H9 (cell line): Measurements from ENCODE around the gene SMLR1. TPM values are rescaled to one million over a fixed set of nuclear protein-coding genes. Genes with fewer than 3 reads are reported as not detected.
A peak's percentile ranks its signal among the peaks of the same experiment; 100 is the strongest.

ENCODE experiments used
- DNase-seq: peaks from one replicate; pipeline ENCODE4 v3.0.0-alpha.2; 2017
- H2AFZ ChIP-seq: one replicate; pipeline ENCODE4 v1.6.1; 2013; ENCODE audit warnings: mild to moderate bottlenecking, low read length, control low read depth, moderate library complexity
- H2AK5ac ChIP-seq: 2 replicates; pipeline ENCODE4 v1.6.1; 2013; ENCODE audit warnings: low read length, control low read depth, mixed read lengths; ENCODE audit not compliant: insufficient read length
- H2BK120ac ChIP-seq: one replicate; pipeline ENCODE4 v1.6.1; 2013; ENCODE audit warnings: low read depth, mild to moderate bottlenecking, low read length, control low read depth, inconsistent platforms; ENCODE audit not compliant: poor library complexity, severe bottlenecking
- H2BK12ac ChIP-seq: 2 replicates; pipeline ENCODE4 v1.6.1; 2013; ENCODE audit warnings: low read length, control low read depth, mixed read lengths, low read depth; ENCODE audit not compliant: insufficient read length
- H2BK15ac ChIP-seq: 2 replicates; pipeline ENCODE4 v1.6.1; 2013; ENCODE audit warnings: low read depth, low read length, control low read depth
- H2BK20ac ChIP-seq: one replicate; pipeline ENCODE4 v1.6.1; 2013; ENCODE audit warnings: low read depth, mild to moderate bottlenecking, low read length, control low read depth, inconsistent platforms; ENCODE audit not compliant: poor library complexity, severe bottlenecking
- H2BK5ac ChIP-seq: 2 replicates; pipeline ENCODE4 v1.6.1; 2013; ENCODE audit warnings: low read length, control low read depth, mixed read lengths; ENCODE audit not compliant: insufficient read length
- H3K14ac ChIP-seq: 2 replicates; pipeline ENCODE4 v1.6.1; 2013; ENCODE audit warnings: low read length, control low read depth; ENCODE audit not compliant: insufficient read depth
- H3K18ac ChIP-seq: 2 replicates; pipeline ENCODE4 v1.6.1; 2013; ENCODE audit warnings: low read depth, mild to moderate bottlenecking, mixed read lengths, low read length, control low read depth; ENCODE audit not compliant: insufficient read length
- H3K23ac ChIP-seq: 2 replicates; pipeline ENCODE4 v1.6.1; 2013; ENCODE audit warnings: low read length, control low read depth, mixed read lengths, low read depth; ENCODE audit not compliant: insufficient read length
- H3K23me2 ChIP-seq: 2 replicates; pipeline ENCODE4 v1.6.1; 2013; ENCODE audit warnings: low read depth, mild to moderate bottlenecking, mixed read lengths, low read length, control low read depth; ENCODE audit not compliant: insufficient read length, poor library complexity, severe bottlenecking
- H3K27ac ChIP-seq: 2 replicates; pipeline ENCODE4 v1.5.1; 2013; ENCODE audit warnings: low read length, control low read depth, mixed read lengths, low read depth; ENCODE audit not compliant: insufficient read length
- H3K27me3 ChIP-seq: 2 replicates; pipeline ENCODE4 v1.6.1; 2013; ENCODE audit warnings: low read length, control low read depth, inconsistent platforms; ENCODE audit not compliant: insufficient read depth
- H3K4ac ChIP-seq: 2 replicates; pipeline ENCODE4 v1.6.1; 2013; ENCODE audit warnings: low read depth, mild to moderate bottlenecking, control low read depth, inconsistent platforms, low read length, moderate library complexity
- H3K4me1 ChIP-seq: 2 replicates; pipeline ENCODE4 v1.6.1; 2013; ENCODE audit warnings: low read length, control low read depth, inconsistent platforms; ENCODE audit not compliant: insufficient read depth
- H3K4me2 ChIP-seq: 2 replicates; pipeline ENCODE4 v1.6.1; 2013; ENCODE audit warnings: low read length, control low read depth, mixed read lengths; ENCODE audit not compliant: insufficient read length, insufficient read depth
- H3K56ac ChIP-seq: 2 replicates; pipeline ENCODE4 v1.6.1; 2013; ENCODE audit warnings: low read depth, mild to moderate bottlenecking, mixed read lengths, low read length, control low read depth; ENCODE audit not compliant: insufficient read length
- H3K79me1 ChIP-seq: 2 replicates; pipeline ENCODE4 v1.6.1; 2013; ENCODE audit warnings: low read depth, mild to moderate bottlenecking, moderate library complexity, low read length, control low read depth, inconsistent platforms; ENCODE audit not compliant: insufficient read depth, poor library complexity, severe bottlenecking
- H3K79me2 ChIP-seq: 2 replicates; pipeline ENCODE4 v1.6.1; 2013; ENCODE audit warnings: low read length, control low read depth, inconsistent platforms; ENCODE audit not compliant: insufficient read depth
- H3K9ac ChIP-seq: 2 replicates; pipeline ENCODE4 v1.6.1; 2013; ENCODE audit warnings: low read length, control low read depth, mixed read lengths; ENCODE audit not compliant: insufficient read length; ENCODE audit errors: extremely low read depth
- H3K9me3 ChIP-seq: one replicate; pipeline ENCODE4 v1.6.1; 2013; ENCODE audit warnings: low read depth, low read length, inconsistent platforms; ENCODE audit not compliant: control insufficient read depth
- H3T11ph ChIP-seq: one replicate; pipeline ENCODE4 v1.6.1; 2013; ENCODE audit warnings: mild to moderate bottlenecking, low read length, control low read depth, inconsistent platforms
- H4K20me1 ChIP-seq: one replicate; pipeline ENCODE4 v1.6.1; 2013; ENCODE audit not compliant: control insufficient read depth, insufficient read length, insufficient read depth
- H4K5ac ChIP-seq: 2 replicates; pipeline ENCODE4 v1.6.1; 2013; ENCODE audit warnings: low read depth, mild to moderate bottlenecking, mixed read lengths, low read length, control low read depth; ENCODE audit not compliant: insufficient read length
- H4K8ac ChIP-seq: replicated peaks from 2 replicates; pipeline ENCODE4 v1.6.1; 2013; ENCODE audit warnings: low read length, control low read depth, mixed read lengths, low read depth; ENCODE audit not compliant: insufficient read length
- H4K91ac ChIP-seq: 2 replicates; pipeline ENCODE4 v1.6.1; 2013; ENCODE audit warnings: low read depth, mild to moderate bottlenecking, moderate library complexity, mixed read lengths, low read length, control low read depth; ENCODE audit not compliant: insufficient read length
- H3K27ac Mint-ChIP-seq, 3 experiments: 2 replicates in 2 of 3; 3 replicates in 1 of 3; pipeline ENCODE4 v1.8.0; 2020 to 2021; ENCODE audit warnings: mixed read lengths in 3 of 3, mild to moderate bottlenecking in 1 of 3, moderate library complexity in 1 of 3
- H3K27me3 Mint-ChIP-seq: 2 replicates; pipeline ENCODE4 v1.8.0; 2021; ENCODE audit warnings: low read depth, mild to moderate bottlenecking, moderate library complexity, mixed read lengths
- H3K36me3 Mint-ChIP-seq, 3 experiments: 2 replicates in 2 of 3; 3 replicates in 1 of 3; pipeline ENCODE4 v1.8.0; 2020 to 2021; ENCODE audit warnings: low read depth in 3 of 3, mixed read lengths in 3 of 3; ENCODE audit not compliant: insufficient read depth in 1 of 3
- H3K4me1 Mint-ChIP-seq, 2 experiments: 2 replicates each; pipeline ENCODE4 v1.8.0; 2020; ENCODE audit warnings: mixed read lengths in 2 of 2
- H3K4me3 Mint-ChIP-seq, 2 experiments: 2 replicates in 1 of 2; 3 replicates in 1 of 2; pipeline ENCODE4 v1.8.0; 2020 to 2021; ENCODE audit warnings: mild to moderate bottlenecking in 2 of 2, mixed read lengths in 2 of 2, moderate library complexity in 1 of 2
- H3K9me3 Mint-ChIP-seq, 2 experiments: 2 replicates in 1 of 2; 3 replicates in 1 of 2; pipeline ENCODE4 v1.8.0; 2020; ENCODE audit warnings: mild to moderate bottlenecking in 2 of 2, mixed read lengths in 2 of 2, moderate library complexity in 1 of 2
- WGBS: extraction: QIAGEN DNeasy Blood & Tissue Kit; methylation state at CpG from one replicate; pipeline ENCODE4 v1.1.7; 2013; ENCODE audit warnings: missing lambda C conversion rate, low lambda C conversion rate, mixed read lengths; ENCODE audit not compliant: insufficient read length; ENCODE audit errors: extremely low coverage; 5-methylcytosine and 5-hydroxymethylcytosine counted together
- total RNA-seq: library from RNA; stranded (reverse); gene quantifications from 2 replicates; pipeline ENCODE4 v1.2.1, GENCODE V29; 2021
- TF ChIP-seq, protein P1 (sequence below): fragments of 200-600 bp; sonication (generic); conservative IDR thresholded peaks from 3 replicates; pipeline ENCODE4 v1.8.0; 2021; ENCODE audit warnings: antibody characterized with exemption, mild to moderate bottlenecking

Gene SMLR1
- total RNA-seq, 1 experiment from 2014 or later = not detected

DNA sequence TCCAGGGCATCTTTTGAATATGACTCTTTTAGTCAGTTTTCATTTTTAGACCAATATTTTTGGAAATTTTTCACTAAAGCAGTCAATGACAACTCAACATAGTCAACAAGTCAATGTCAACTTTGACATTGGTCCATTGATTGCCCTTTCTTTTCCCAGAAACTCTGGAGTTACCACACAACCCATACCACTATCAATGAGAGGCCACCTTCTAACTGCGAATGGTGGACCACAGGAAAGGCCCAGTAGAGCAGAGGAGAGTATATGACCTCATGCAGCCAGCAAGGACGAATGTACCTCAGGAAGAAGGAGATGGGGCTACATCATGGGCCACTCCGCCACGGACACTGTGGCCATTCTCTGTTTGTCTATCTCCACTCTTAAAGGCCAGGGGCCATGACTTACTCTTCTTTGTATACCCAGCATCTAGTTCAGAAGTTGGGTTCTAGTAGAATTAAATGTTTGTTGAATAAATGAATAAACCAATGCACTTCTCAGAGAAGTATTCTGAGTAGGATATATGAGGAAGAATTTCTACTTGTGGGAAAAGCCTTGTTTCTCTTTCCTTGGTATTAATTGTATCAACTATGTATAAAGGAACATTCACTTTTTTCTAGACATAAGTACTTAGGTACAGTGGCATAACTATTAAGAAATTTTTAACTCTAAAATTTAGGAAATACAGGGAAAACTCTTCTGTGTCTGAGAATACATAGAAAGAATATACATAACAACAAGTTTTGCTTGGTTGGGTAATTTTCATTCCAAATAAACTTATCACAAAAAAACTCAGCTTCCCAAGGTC is 562 bp upstream of the SMLR1 start:
- Histone ChIP-seq H3K4me1 (peaks cover 6% of the 10 kb centered on the region; the same call in 1 of the 2 replicates), H2AK5ac (no peak overlapping the region), H2BK120ac (no peak overlapping the region), H3K4ac (no peak overlapping the region), H4K91ac (no peak overlapping the region), H2BK15ac (no peak overlapping the region), H3K27ac (no peak overlapping the region), H3K14ac (no peak overlapping the region), H2AFZ (no peak overlapping the region), H2BK12ac (no peak overlapping the region), H3K79me2 (no peaks in the 10 kb centered on the region), H3K23ac (no peak overlapping the region), H3K79me1 (no peaks in the 10 kb centered on the region), H3T11ph (no peak overlapping the region), H3K9ac (no peak overlapping the region), H3K4me2 (no peak overlapping the region), H3K56ac (no peak overlapping the region), H4K20me1 (no peaks in the 10 kb centered on the region), H2BK5ac (no peak overlapping the region), H2BK20ac (no peak overlapping the region), H4K8ac (no peak overlapping the region), H3K23me2 (no peaks in the 10 kb centered on the region), H3K9me3 (no peaks in the 10 kb centered on the region), H3K18ac (no peak overlapping the region), H3K27me3 (no peaks in the 10 kb centered on the region), H4K5ac (no peak overlapping the region)
- Mint-ChIP-seq H3K36me3 (no peaks in the 10 kb centered on the region; a peak in 2 of 7 replicates), H3K27ac (peak overlapping the region in 2 of 3 experiments; percentile 60 to 75; a peak in 3 of 7 replicates), H3K4me1 (peaks cover 17 to 19% of the 10 kb centered on the region in 2 experiments), H3K27me3 (no peaks in the 10 kb centered on the region), H3K4me3 (no peak overlapping the region; a peak in 1 of 5 replicates), H3K9me3 (no peaks in the 10 kb centered on the region)
- TF ChIP-seq, protein P1, sequence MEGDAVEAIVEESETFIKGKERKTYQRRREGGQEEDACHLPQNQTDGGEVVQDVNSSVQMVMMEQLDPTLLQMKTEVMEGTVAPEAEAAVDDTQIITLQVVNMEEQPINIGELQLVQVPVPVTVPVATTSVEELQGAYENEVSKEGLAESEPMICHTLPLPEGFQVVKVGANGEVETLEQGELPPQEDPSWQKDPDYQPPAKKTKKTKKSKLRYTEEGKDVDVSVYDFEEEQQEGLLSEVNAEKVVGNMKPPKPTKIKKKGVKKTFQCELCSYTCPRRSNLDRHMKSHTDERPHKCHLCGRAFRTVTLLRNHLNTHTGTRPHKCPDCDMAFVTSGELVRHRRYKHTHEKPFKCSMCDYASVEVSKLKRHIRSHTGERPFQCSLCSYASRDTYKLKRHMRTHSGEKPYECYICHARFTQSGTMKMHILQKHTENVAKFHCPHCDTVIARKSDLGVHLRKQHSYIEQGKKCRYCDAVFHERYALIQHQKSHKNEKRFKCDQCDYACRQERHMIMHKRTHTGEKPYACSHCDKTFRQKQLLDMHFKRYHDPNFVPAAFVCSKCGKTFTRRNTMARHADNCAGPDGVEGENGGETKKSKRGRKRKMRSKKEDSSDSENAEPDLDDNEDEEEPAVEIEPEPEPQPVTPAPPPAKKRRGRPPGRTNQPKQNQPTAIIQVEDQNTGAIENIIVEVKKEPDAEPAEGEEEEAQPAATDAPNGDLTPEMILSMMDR = no peak
- WGBS = no CpG with 5 or more reads among the region's 4 CpGs
- DNase-seq = no peak
